DND-41 (cell line): ENCODE results near the gene PRR7.

Experiments used
- CTCF ChIP-seq: IDR thresholded peaks from 2 replicates; pipeline ENCODE4 v1.5.1; 2012; ENCODE audit warnings: borderline replicate concordance, low read length, moderate library complexity, mild to moderate bottlenecking; ENCODE audit not compliant: poor library complexity, severe bottlenecking; ENCODE audit errors: extremely low read depth
- EZH2 ChIP-seq: IDR thresholded peaks from 3 replicates; pipeline ENCODE4 v1.6.1; 2012; ENCODE audit warnings: borderline replicate concordance, low read depth, mild to moderate bottlenecking, moderate library complexity, low read length, inconsistent platforms; ENCODE audit not compliant: severe bottlenecking

- no peak for TF ChIP-seq CTCF
- no peak for TF ChIP-seq EZH2
Observed at GRCh38 chr5:177499842-177500241, 53.2 kb downstream of the PRR7 start.
